PC-9 (cell line): Measurements from ENCODE around the gene RHEB. TPM values are rescaled to one million over a fixed set of nuclear protein-coding genes. Genes with fewer than 3 reads are reported as not detected.

ENCODE experiments used
- BruUV-seq: library from RNA; stranded (reverse); fragments of 400-500 nt; replicated peaks from 2 replicates; lab custom pipeline; 2021; lab: Mats Ljungman, UMichigan
- CTCF ChIA-PET: fragments of 300-600 bp; sonication (Branson Sonifier 250); formaldehyde crosslinking; loops from one replicate; lab custom pipeline; 2022; ENCODE audit warnings: antibody characterized with exemption; lab: Charles Lee
- POLR2A ChIA-PET: fragments of 300-600 bp; sonication (Branson Sonifier 250); formaldehyde crosslinking; loops from one replicate; lab custom pipeline; 2022; ENCODE audit warnings: antibody characterized with exemption; ENCODE audit not compliant: unreplicated experiment; lab: Charles Lee
- DNase-seq, 2 experiments: peaks; one replicate each; pipeline versions ENCODE4 v3.0.0 to v3.0.0-alpha.2; 2015 to 2022; ENCODE audit warnings: mixed read lengths in 1 of 2
- H2AFZ ChIP-seq: fragments of 200-600 bp; sonication (generic); 2 replicates; pipeline ENCODE4 v1.8.1; 2017; ENCODE audit warnings: antibody characterized with exemption
- H3F3A ChIP-seq: fragments of 200-600 bp; sonication (generic); 2 replicates; pipeline ENCODE4 v1.8.1; 2017; ENCODE audit warnings: antibody characterized with exemption, mild to moderate bottlenecking, low read depth; ENCODE audit not compliant: insufficient read depth
- H3K27ac ChIP-seq: fragments of 200-600 bp; sonication (generic); 2 replicates; pipeline ENCODE4 v1.6.1; 2016; ENCODE audit warnings: mixed run types
- H3K27me3 ChIP-seq: fragments of 200-600 bp; sonication (generic); 2 replicates; pipeline ENCODE4 v1.6.1; 2016; ENCODE audit warnings: low read depth, mixed run types; ENCODE audit not compliant: insufficient read depth
- H3K36me3 ChIP-seq: fragments of 200-600 bp; sonication (generic); 2 replicates; pipeline ENCODE4 v1.6.1; 2016; ENCODE audit warnings: low read depth, mixed run types
- H3K4me1 ChIP-seq: fragments of 200-600 bp; sonication (generic); replicated peaks from 2 replicates; pipeline ENCODE4 v1.6.1; 2016; ENCODE audit warnings: mixed run types; ENCODE audit not compliant: insufficient read depth
- H3K4me2 ChIP-seq: fragments of 200-600 bp; sonication (generic); 2 replicates; pipeline ENCODE4 v1.6.1; 2017; ENCODE audit warnings: mixed run types
- H3K4me3 ChIP-seq: fragments of 200-600 bp; sonication (generic); 2 replicates; pipeline ENCODE4 v1.6.1; 2016; ENCODE audit warnings: mixed run types
- H3K79me2 ChIP-seq: fragments of 200-600 bp; sonication (generic); 2 replicates; pipeline ENCODE4 v1.6.1; 2017; ENCODE audit warnings: low read depth, mixed run types
- H3K9me2 ChIP-seq: fragments of 200-600 bp; sonication (generic); 2 replicates; pipeline ENCODE4 v1.8.1; 2017; ENCODE audit warnings: mild to moderate bottlenecking; ENCODE audit not compliant: insufficient read depth
- H3K9me3 ChIP-seq: fragments of 200-600 bp; sonication (generic); 2 replicates; pipeline ENCODE4 v1.8.1; 2016; ENCODE audit warnings: low read depth; ENCODE audit not compliant: insufficient read depth
- H4K20me1 ChIP-seq: fragments of 200-600 bp; sonication (generic); 2 replicates; pipeline ENCODE4 v1.8.1; 2017; ENCODE audit not compliant: insufficient read depth
- EZH2 ChIP-seq: fragments of 200-600 bp; sonication (generic); IDR thresholded peaks from 2 replicates; pipeline ENCODE4 v1.8.0; 2017; ENCODE audit warnings: antibody characterized with exemption, low read depth
- intact Hi-C: fragments of 100-400 bp; cut with micrococcal nuclease; formaldehyde crosslinking; loops from one replicate; pipeline ENCODE4 v1.10.0; 2022; ENCODE audit not compliant: unreplicated experiment
- total RNA-seq: library from RNA; stranded (reverse); gene quantifications from 2 replicates; pipeline ENCODE4 v1.2.3, GENCODE V29; 2021
- TF ChIP-seq, protein P1 (sequence below): fragments of 200-600 bp; sonication (generic); conservative IDR thresholded peaks from 2 replicates; pipeline ENCODE4 v1.6.1; 2017; ENCODE audit warnings: mixed run types, antibody characterized with exemption, mild to moderate bottlenecking, moderate library complexity

The RHEB gene
- total RNA-seq, 1 experiment from 2014 or later = 202 TPM

- TF ChIP-seq, protein P1, sequence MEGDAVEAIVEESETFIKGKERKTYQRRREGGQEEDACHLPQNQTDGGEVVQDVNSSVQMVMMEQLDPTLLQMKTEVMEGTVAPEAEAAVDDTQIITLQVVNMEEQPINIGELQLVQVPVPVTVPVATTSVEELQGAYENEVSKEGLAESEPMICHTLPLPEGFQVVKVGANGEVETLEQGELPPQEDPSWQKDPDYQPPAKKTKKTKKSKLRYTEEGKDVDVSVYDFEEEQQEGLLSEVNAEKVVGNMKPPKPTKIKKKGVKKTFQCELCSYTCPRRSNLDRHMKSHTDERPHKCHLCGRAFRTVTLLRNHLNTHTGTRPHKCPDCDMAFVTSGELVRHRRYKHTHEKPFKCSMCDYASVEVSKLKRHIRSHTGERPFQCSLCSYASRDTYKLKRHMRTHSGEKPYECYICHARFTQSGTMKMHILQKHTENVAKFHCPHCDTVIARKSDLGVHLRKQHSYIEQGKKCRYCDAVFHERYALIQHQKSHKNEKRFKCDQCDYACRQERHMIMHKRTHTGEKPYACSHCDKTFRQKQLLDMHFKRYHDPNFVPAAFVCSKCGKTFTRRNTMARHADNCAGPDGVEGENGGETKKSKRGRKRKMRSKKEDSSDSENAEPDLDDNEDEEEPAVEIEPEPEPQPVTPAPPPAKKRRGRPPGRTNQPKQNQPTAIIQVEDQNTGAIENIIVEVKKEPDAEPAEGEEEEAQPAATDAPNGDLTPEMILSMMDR = no peak
- TF ChIP-seq EZH2 = no peak
- Histone ChIP-seq H4K20me1 (peaks cover 92% of the 10 kb centered on the region), H3F3A (peaks cover 10% of the 10 kb centered on the region; the same call in 1 of the 2 replicates), H3K4me1 (peaks cover 42% of the 10 kb centered on the region), H3K79me2 (peaks cover 93% of the 10 kb centered on the region), H3K36me3 (peaks cover 26% of the 10 kb centered on the region), H3K9me3 (no peaks in the 10 kb centered on the region), H3K9me2 (no peaks in the 10 kb centered on the region), H3K4me3 (no peak overlapping the region), H3K27ac (0 out of 2 replicates have a peak overlapping the region, but pooled peaks have one; percentile 4), H3K27me3 (no peaks in the 10 kb centered on the region), H2AFZ (no peak overlapping the region), H3K4me2 (no peak overlapping the region)
- DNase-seq = peak in 1 of 2 experiments; percentile 31
- intact Hi-C loops = loop anchor here (5.0 kb wide), 1 partner anchor 162 kb away; no protein-coding TSS in a partner anchor
- POLR2A ChIA-PET = interaction anchor here (0.7 kb wide), 1 partner anchor 1242 kb away, joined by 3 read pairs; no protein-coding TSS in a partner anchor
- CTCF ChIA-PET = interaction anchor here (0.7 kb wide), 1 partner anchor 272 kb away, joined by 4 read pairs; no protein-coding TSS in a partner anchor
- no TSS peak for BruUV-seq
These were observed 5.0 kb downstream of the RHEB start for GRCh38 chr7:151514461-151515275.

GRCh38 chr7:151513133-151513532 is 6.6 kb downstream of the RHEB start:
- Histone ChIP-seq H3K4me3 (no peak overlapping the region), H3F3A (peaks cover 12% of the 10 kb centered on the region; the same call in 1 of the 2 replicates), H3K27ac (no peak overlapping the region), H3K27me3 (no peaks in the 10 kb centered on the region), H3K4me1 (peaks cover 42% of the 10 kb centered on the region), H3K36me3 (peaks cover 26% of the 10 kb centered on the region), H3K79me2 (peaks cover 100% of the 10 kb centered on the region), H3K9me3 (no peaks in the 10 kb centered on the region), H3K9me2 (no peaks in the 10 kb centered on the region), H4K20me1 (peaks cover 100% of the 10 kb centered on the region), H2AFZ (no peak overlapping the region), H3K4me2 (no peak overlapping the region)
- TF ChIP-seq, protein P1 = no peak
- no peak for TF ChIP-seq EZH2
- intact Hi-C loops = loop anchor here (5.0 kb wide), 1 partner anchor 161 kb away; no protein-coding TSS in a partner anchor
- CTCF ChIA-PET = no interaction called here
- no TSS peak for BruUV-seq
- DNase-seq = no peak
- POLR2A ChIA-PET = no interaction called here

DNA sequence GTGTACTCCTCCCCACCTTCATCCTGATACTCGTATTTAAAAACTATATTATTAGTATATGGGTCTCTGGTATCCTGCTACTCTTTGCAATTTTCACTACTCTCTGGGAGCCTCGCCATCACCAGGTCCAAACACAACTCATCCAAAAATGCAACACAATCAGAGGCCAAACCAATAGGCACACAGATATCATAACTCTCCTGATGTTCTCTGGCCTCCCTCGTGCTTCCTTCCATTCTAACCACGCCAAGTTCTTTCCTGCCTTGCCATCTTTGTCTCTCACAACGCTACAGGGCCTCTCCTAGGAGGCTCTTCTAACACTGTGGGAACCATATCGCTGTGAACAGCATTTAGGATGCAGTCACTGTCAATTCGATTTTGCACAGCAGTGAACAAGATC is 7.3 kb downstream of the RHEB start:
- Histone ChIP-seq H4K20me1 (peaks cover 100% of the 10 kb centered on the region), H3K36me3 (peaks cover 26% of the 10 kb centered on the region), H3K4me3 (no peak overlapping the region), H3K27ac (no peak overlapping the region), H3K9me3 (no peaks in the 10 kb centered on the region), H3K79me2 (peaks cover 100% of the 10 kb centered on the region), H2AFZ (no peak overlapping the region), H3K9me2 (no peaks in the 10 kb centered on the region), H3F3A (peaks cover 11% of the 10 kb centered on the region; the same call in 1 of the 2 replicates), H3K4me1 (peaks cover 38% of the 10 kb centered on the region), H3K4me2 (no peak overlapping the region), H3K27me3 (no peaks in the 10 kb centered on the region)
- ChIA-PET CTCF (no interaction called here), POLR2A (no interaction called here)
- intact Hi-C loops = loop anchor here (5.0 kb wide), 1 partner anchor 160 kb away; no protein-coding TSS in a partner anchor
- BruUV-seq = no TSS peak
- DNase-seq = no peak
- TF ChIP-seq, protein P1 = no peak
- TF ChIP-seq EZH2 = no peak
